Adrenal gland (tissue), 12 donors: ENCODE results near the gene PLIN5. TPM values are rescaled to one million over a fixed set of nuclear protein-coding genes. Genes with fewer than 3 reads are reported as not detected.

Source experiments
- DNase-seq, 7 donors: peaks; one replicate each; pipeline ENCODE4 v3.0.0-alpha.2; 2019 to 2020
- H3K27ac ChIP-seq, 5 donors: fragments of 200-600 bp; sonication (generic) in 4 of 5; 1 replicate in 3 of 5; 2 replicates in 2 of 5; pipeline versions ENCODE4 v1.5.1 to v1.8.0; 2016 to 2020; ENCODE audit warnings: mild to moderate bottlenecking in 1 of 5
- H3K27me3 ChIP-seq: fragments of 200-600 bp; 2 replicates; pipeline ENCODE4 v1.8.0; 2021
- H3K36me3 ChIP-seq, 2 donors: fragments of 200-600 bp; replicated peaks in 1 of 2; 1 replicate in 1 of 2; 2 replicates in 1 of 2; pipeline versions ENCODE4 v1.5.1 to v1.8.0; 2018 to 2022
- H3K4me1 ChIP-seq, 2 donors: fragments of 200-600 bp; replicated peaks in 1 of 2; 1 replicate in 1 of 2; 2 replicates in 1 of 2; pipeline versions ENCODE4 v1.5.1 to v1.8.0; 2018 to 2021
- H3K4me3 ChIP-seq, 4 donors: fragments of 200-600 bp; sonication (generic) in 3 of 4; one replicate each; pipeline ENCODE4 v1.5.1; 2016 to 2018
- H3K9me3 ChIP-seq, 3 donors: fragments of 200-600 bp; sonication (generic) in 1 of 3; replicated peaks in 1 of 3; 1 replicate in 2 of 3; 2 replicates in 1 of 3; pipeline versions ENCODE4 v1.5.1 to v1.8.0; 2016 to 2021
- CTCF ChIP-seq, 6 experiments: fragments of 450-650 bp in 4 of 6; fragments of 200-600 bp in 2 of 6; sonication (generic) in 1 of 6; IDR thresholded peaks; 1 replicate in 5 of 6; 2 replicates in 1 of 6; pipeline versions ENCODE4 v1.5.1 to v1.8.0; 2016 to 2021; ENCODE audit warnings: antibody characterized with exemption in 6 of 6, mild to moderate bottlenecking in 2 of 6, moderate library complexity in 1 of 6
- POLR2A ChIP-seq, 2 donors: fragments of 450-650 bp; IDR thresholded peaks; one replicate each; pipeline ENCODE4 v1.6.1; 2017; ENCODE audit warnings: antibody characterized with exemption in 2 of 2, mild to moderate bottlenecking in 2 of 2, moderate library complexity in 1 of 2
- WGBS, 4 donors: extraction: QIAGEN DNeasy Blood & Tissue Kit in 2 of 4; methylation state at CpG; one replicate each; pipeline versions ENCODE4 v1.1.5 to v1.1.7; 2013 to 2017; 5-methylcytosine and 5-hydroxymethylcytosine counted together
- intact Hi-C, 2 donors: fragments of 100-400 bp; cut with DNase I; formaldehyde crosslinking; loops; one replicate each; pipeline versions ENCODE4 v1.14.1 to v1.15.0; 2022 to 2023
- polyA plus RNA-seq, 3 donors: library from polyadenylated mRNA; stranded (reverse); fragments of 200-250 nt in 2 of 3; fragments of 350-450 nt in 1 of 3; fragmentation: Illumina TruSeq in 1 of 3; extraction: RNeasy Lipid Tissue Mini Kit (QIAGEN cat#74804) in 1 of 3; gene quantifications; one replicate each; pipeline ENCODE4 v1.2.3, GENCODE V29; 2013 to 2014
- total RNA-seq, 9 donors: library from RNA; depleted of rRNA in 4 of 9; stranded (reverse); fragments of >200 nt in 4 of 9; fragments of 120-200 nt in 1 of 9; fragmentation: NEBNext Ultra II Directional in 1 of 9; extraction: Animal tissue kit (Norgen Biotek cat#: 25700) in 1 of 9; gene quantifications; one replicate each; pipeline versions ENCODE4 v1.1.0 to v1.2.4, GENCODE V29; 2013 to 2023
- donor health status: healthy with polysubstance abuse.
- donor health status: Bipolar disorder and iron deficiency.
- donor health status: DM: yes; HTN: yes; CAD: no.
- donor health status: DM: no; HTN: no; CAD: no.
- donor health status: DM: no; HTN: no; CAD: no.
- donor health status: DM: yes; HTN: yes; CAD: no.

The PLIN5 gene
- total and polyA plus RNA-seq, 12 donors, result 0.57 to 47.6 (median 7.2) TPM

GRCh38 chr19:4494691-4495064, 40.3 kb downstream of the PLIN5 start:
- intact Hi-C loops, result no loop called here
- TF ChIP-seq POLR2A (IDR thresholded peaks at IDR 0.05) (no peak), CTCF (IDR thresholded peaks at IDR 0.05) (no peak)
- 96 to 99% (median 97%) methylated on average over 7 to 8 of the region's 8 CpGs for WGBS, 4 donors
- Histone ChIP-seq H3K27ac (no peak overlapping the region), H3K9me3 (no peaks in the 10 kb centered on the region), H3K4me3 (no peak overlapping the region), H3K36me3 (peaks cover 0 to 82% of the 10 kb centered on the region in 2 donors), H3K27me3 (no peaks in the 10 kb centered on the region), H3K4me1 (no peaks in the 10 kb centered on the region)
- no peak for DNase-seq

- Histone ChIP-seq H3K4me1 (no peaks in the 10 kb centered on the region), H3K36me3 (peaks cover 0 to 82% of the 10 kb centered on the region in 2 donors), H3K27ac (no peak overlapping the region), H3K9me3 (no peaks in the 10 kb centered on the region), H3K4me3 (no peak overlapping the region), H3K27me3 (no peaks in the 10 kb centered on the region)
- intact Hi-C loops, result no loop called here
- no peak for DNase-seq
- TF ChIP-seq POLR2A (IDR thresholded peaks at IDR 0.05), result no peak
- no peak for TF ChIP-seq CTCF (IDR thresholded peaks at IDR 0.05)
- 94 to 96% (median 94%) methylated on average over 46 to 61 of the region's 61 CpGs for WGBS, 4 donors
These were observed 40.9 kb downstream of the PLIN5 start for GRCh38 chr19:4493929-4494690.

GRCh38 chr19:4493104-4493928, 41.7 kb downstream of the PLIN5 start:
- no peaks in the 10 kb centered on the region for H3K4me1 ChIP-seq
- no peak overlapping the region for H3K4me3 ChIP-seq
- H3K9me3 ChIP-seq, result no peaks in the 10 kb centered on the region
- intact Hi-C loops, result no loop called here
- TF ChIP-seq CTCF (IDR thresholded peaks at IDR 0.05) (no peak), POLR2A (IDR thresholded peaks at IDR 0.05) (no peak)
- peaks cover 0 to 81% of the 10 kb centered on the region in 2 donors for H3K36me3 ChIP-seq
- DNase-seq, result no peak
- no peaks in the 10 kb centered on the region for H3K27me3 ChIP-seq
- 91 to 97% (median 94%) methylated on average over 17 to 40 of the region's 41 CpGs for WGBS, 4 donors
- H3K27ac ChIP-seq, result no peak overlapping the region

GRCh38 chr19:4492337-4493103, 42.5 kb downstream of the PLIN5 start:
- 96 to 100% (median 98%) methylated on average over 3 of the region's 3 CpGs for WGBS, 4 donors

More at GRCh38 chr19:4492337-4493103, 42.5 kb downstream of the PLIN5 start:
- Histone ChIP-seq H3K36me3 (peaks cover 0 to 73% of the 10 kb centered on the region in 2 donors), H3K4me3 (no peak overlapping the region), H3K27me3 (no peaks in the 10 kb centered on the region), H3K27ac (no peak overlapping the region), H3K4me1 (no peaks in the 10 kb centered on the region), H3K9me3 (no peaks in the 10 kb centered on the region)
- TF ChIP-seq POLR2A (IDR thresholded peaks at IDR 0.05) (no peak), CTCF (IDR thresholded peaks at IDR 0.05) (no peak)
- intact Hi-C loops, result no loop called here
- no peak for DNase-seq
